ENCODE measurements around the gene ZMYM2.

Gene ZMYM2

DNA sequence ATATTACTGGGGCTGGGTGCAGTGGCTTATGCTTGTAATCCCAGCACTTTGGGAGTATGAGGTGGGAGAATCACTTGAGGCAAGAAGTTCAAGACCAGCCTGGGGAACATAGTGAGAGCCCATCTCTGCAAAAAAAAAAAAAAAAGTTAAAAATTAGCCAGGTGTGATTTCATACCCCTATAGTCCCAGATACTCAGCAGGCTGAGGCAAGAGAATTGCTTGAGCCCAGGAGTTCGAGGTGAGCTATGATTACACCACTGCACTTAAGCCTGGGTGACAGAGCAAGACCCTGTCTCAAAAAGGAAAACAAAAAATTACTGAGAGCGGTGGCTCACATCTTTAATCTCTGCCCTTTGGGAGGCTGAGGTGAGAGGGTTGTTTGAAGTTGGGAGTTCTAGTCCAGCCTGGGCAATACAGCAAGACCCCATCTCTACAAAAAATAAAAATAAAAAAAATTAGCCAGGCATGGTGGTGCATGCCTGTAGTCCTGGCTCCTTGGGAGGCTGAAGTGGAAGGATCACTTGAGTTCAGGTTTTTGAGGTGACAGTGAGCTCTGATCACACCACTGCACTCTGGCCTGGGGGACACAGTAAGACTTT lies 87.5 kb downstream of the ZMYM2 start:
- DNase-seq (ENCODE audit: low spot score) = no peak

DNA sequence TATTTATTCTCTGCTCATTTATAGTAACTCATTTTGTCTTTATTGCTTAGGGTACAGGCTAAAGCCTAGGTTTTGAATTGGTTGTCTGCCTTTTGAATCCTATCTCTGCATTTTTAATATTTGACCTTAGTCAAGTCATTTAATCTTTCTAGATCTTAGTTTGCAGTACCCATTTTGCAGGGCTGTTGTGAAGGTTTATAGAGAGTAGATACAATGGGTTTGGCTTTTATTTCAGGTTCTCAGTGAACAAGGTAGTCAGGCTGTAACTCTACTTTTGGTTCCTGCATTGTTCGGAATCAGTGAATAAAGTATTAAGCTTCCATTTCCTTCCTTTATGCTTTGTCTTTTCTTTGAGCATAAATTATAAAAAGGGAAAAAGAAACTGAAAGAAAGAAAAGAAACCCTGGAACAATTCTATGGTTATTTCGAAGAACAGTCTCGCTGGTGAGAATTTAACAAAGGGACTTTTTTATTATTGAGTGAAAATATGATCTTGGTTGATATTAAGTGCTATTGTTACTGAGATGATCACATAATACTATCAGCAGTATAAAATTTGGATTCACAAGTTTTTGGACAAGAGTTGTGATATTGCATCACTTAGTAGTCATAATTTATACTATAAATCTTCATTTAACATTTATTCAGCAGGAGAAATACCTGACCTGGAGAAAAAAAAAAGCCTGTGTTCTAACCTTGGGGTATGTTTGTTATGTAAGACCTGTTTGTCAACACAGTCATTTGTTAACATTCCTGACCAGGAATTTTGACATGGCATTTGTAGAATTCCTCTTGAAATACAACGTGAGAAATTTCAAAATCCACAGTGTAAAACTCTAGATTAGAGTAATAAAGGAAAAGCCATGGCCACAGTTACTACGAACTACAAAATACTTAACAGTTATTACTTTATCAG lies 91.3 kb downstream of the ZMYM2 start:
- no peak for DNase-seq (ENCODE audit: low spot score)

DNA sequence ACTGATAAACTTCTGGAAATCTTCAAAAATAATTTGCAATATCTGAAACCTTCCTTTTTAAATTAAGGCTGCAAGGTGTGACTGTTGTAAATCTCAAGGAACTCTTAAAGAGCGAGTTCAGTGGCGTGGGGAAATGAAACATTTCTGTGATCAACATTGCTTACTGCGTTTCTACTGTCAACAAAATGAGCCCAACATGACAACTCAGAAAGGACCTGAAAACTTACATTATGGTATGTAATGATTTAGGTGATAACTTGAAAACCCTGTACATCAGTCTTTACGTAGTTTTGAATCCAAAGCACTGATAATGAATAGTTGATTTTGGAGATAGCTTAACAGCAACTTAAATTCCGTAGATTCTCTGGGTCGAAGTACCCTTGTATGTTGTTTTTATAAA lies 92.8 kb downstream of the ZMYM2 start:
- no peak for DNase-seq (ENCODE audit: low spot score)

DNA sequence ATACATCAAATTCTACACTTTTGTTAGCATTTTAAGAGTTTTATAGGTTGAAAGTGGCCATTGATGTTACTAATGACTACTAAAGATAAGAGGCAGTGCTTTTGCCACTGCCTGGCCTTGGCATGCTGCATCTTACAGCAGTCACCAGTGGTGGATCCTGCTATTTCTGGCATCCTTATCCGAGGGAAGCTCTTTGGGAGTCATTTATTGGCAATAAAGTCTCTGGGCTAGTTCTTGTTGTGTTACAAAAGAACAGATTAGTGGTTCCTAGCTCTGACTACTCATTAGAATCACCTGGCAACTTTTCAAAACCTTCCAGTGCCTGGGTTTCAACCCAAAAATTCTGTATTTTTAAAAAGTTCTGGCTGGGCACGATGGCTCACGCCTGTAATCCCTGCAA lies 94.5 kb downstream of the ZMYM2 start:
- DNase-seq (ENCODE audit: low spot score) = no peak

DNA sequence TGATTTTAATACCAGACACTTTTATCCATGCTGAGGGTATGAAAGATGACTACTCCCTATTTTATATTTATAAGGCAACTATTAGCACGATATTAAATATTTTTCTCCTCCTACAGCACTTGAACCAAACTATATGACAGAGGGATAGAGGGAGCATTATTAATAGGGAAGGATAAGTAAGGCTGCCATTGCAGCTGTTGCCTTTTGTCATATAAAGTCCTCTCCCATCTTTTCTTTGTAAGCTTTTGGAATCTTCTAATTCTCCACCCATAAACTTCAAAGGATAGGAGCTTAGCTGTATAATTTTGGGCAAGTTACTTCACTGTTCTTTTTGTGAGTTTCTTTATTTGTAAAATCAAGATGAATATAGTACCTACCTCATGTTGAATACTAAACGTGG lies 95.4 kb downstream of the ZMYM2 start:
- no peak for DNase-seq (ENCODE audit: low spot score)

DNA sequence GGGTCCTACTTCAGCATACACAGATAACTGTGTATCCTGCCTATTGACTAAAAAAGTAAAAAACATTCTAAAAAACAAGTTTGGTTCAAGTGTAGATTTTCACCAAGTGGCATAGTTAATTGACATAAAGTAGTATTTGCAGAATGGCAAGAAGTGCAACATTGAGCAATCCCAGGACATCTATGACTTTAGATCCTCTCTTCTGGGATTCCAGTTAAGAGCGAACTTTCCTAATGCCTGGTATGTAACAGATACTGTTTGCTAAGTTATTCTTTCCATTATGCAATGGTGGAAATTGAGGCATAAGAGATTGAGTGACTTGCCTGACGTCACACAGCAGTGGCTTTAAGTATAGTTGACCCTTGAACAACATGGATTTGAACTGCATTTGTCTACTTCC lies 96.1 kb downstream of the ZMYM2 start:
- no peak for DNase-seq (ENCODE audit: low spot score)

DNA sequence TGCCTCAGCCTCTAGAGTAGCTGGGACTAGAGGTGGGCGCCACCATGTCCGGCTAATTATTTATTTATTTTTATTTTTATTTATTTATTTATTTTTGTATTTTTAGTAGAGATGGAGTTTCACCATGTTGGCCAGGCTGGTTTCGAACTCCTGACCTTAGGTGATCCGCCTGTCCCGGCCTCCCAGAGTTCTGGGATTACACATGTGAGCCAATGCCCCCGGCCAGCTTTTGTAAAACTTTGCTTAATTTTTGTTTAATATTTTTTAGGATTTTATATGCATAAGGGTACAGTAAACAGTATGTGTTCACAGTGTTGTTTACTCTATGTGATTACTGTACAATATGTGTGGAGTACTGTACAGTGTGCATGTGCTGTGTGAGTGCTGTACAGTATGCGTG lies 98.7 kb downstream of the ZMYM2 start:
- no peak for DNase-seq (ENCODE audit: low spot score)

DNA sequence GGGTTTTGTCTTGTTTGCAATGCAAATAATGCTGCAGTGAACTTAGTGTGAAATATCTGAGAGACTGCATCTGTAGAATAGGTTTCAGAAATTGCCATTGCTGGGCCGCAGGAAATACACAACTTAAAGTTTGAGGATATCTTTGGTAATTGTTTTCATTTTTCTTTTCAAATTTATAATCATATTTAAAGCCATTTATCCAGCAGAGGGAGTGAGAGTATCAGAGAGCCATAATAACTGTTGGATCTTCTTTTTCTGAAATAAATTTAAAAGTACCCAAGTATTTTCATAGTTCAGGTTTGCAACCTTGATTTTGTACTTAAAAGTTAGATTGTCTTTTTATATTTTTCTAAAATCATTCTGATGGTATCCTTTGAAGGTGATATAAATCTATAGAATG lies 99.4 kb downstream of the ZMYM2 start:
- no peak for DNase-seq (ENCODE audit: low spot score)

DNA sequence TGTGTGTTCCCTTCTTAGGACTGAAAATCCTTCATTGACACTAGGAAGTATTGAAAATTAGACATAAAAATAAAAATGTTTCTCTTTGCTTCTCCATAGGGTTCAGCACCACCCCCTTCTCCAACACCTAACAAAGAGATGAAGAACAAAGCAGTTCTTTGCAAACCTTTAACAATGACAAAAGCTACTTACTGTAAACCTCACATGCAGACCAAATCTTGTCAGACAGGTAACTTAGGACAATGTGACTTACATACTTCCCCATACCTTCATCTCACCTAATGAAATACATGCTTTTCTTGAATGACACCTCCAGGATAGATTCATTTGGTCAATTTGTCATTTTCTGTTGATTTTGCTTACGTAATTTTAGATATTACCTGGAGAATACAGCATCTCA lies 99.9 kb downstream of the ZMYM2 start:
- no peak for DNase-seq (ENCODE audit: low spot score)

DNA sequence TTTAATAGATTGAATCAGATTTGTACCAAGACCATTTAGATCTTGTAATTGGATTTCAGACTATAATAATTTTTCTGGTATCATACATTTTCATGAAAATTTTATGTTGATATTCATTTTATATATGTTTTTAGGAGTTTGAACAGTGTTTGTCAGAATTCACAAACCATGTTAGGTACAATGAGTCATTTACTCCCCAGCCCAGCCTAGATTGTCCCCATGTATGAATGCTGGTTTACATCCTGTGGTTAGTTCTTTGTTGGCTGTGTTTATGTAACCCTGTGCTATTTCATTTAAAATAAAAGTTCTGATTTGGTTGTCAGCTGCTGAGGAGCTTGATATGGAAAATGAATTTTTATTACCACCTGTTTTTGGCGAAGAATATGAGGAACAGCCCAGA lies 105.6 kb downstream of the ZMYM2 start:
- DNase-seq (ENCODE audit: low spot score) = no peak

DNA sequence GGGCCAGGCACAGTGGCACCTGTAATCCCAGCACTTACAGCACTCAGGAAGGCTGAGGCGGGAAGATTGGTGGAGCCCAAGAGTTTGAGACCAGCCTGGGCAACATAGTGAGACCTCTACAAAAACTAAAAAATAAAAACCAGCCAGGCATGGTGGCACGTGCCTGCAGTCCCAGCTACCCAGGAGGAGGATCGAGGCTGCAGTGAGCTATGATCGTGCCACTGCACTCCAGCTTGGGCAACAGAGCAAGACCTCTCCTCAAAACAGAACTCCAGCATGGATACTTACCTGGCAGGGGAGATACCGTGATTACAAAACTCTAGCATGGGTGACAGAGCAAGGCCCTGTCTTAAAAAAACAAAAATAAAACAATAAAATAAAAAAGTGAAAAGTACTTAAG lies 107.0 kb downstream of the ZMYM2 start:
- no peak for DNase-seq (ENCODE audit: low spot score)

DNA sequence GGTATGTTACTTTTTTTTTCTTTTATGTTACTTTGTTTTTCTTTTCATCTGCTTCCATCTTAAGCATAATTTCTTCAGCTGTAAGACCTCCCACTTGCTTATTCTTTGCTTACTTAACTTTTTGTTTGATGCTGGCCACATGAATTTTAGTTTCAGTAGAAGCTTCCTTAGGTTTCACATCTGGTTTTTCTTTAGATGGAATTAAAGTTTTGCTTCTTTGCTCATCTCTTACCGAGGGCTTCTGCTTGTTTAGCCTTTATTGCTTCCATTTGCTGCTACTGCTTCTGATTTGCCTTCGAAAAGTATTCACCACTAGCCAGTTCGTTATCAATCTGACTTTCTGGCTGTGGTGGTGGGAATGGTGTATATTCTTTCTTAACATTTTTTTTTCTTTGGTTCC lies 111.4 kb downstream of the ZMYM2 start:
- DNase-seq (ENCODE audit: low spot score) = no peak

DNA sequence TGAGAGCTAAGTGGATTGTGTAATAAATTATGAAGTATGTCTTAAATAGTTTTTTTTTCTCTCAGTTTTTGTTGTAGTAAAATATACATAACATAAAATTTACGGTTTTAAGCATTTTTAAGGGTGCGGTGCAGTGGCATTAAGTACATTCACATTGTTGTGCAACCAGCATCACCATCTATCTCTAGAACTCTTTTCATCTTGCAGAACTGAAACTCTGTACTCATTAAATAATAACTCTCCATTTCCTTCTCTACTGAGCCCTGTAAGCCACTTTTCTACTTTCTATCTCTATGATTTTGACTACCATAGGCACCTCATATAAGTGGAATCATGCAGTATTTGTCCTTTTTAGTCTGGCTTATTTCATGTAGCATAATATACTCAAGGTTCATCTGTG lies 115.2 kb downstream of the ZMYM2 start:
- DNase-seq (ENCODE audit: low spot score) = no peak

DNA sequence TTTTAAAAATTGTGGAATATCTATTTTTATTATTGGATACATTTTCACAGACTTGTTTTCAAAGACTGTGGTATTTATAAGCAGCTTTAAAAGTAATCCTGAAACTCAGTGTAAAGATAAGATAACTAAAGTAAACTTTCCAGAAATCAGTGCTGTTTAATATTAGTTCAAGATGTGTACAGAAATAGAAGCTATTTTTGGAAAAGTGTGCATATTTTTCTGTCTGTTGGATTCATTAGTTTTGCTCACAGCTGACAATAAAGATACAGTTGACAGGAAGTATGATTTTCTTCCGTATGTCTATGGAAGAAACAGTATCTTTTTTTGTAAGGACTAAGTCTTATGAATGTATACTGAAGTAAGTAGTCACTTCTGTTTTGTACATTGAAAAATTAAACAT lies 116.4 kb downstream of the ZMYM2 start:
- no peak for DNase-seq (ENCODE audit: low spot score)

DNA sequence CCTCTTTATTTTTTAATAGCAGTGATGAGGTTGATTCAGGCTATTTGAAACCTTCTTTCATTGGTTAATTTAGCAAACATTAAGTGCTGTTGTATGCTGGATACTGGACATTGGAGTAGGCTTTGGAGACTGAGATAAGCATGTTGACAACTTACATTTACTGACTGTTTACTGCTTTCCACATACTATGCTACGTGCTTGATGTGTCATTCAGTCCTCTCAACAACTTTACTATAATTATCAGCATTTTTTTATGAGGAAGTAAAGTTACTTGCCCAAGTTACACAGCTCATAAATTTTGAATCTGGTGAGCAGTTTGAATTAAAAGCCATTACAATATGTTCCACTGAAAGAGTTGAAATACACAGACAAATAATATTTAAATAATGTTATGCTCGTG lies 118.6 kb downstream of the ZMYM2 start:
- no peak for DNase-seq (ENCODE audit: low spot score)

DNA sequence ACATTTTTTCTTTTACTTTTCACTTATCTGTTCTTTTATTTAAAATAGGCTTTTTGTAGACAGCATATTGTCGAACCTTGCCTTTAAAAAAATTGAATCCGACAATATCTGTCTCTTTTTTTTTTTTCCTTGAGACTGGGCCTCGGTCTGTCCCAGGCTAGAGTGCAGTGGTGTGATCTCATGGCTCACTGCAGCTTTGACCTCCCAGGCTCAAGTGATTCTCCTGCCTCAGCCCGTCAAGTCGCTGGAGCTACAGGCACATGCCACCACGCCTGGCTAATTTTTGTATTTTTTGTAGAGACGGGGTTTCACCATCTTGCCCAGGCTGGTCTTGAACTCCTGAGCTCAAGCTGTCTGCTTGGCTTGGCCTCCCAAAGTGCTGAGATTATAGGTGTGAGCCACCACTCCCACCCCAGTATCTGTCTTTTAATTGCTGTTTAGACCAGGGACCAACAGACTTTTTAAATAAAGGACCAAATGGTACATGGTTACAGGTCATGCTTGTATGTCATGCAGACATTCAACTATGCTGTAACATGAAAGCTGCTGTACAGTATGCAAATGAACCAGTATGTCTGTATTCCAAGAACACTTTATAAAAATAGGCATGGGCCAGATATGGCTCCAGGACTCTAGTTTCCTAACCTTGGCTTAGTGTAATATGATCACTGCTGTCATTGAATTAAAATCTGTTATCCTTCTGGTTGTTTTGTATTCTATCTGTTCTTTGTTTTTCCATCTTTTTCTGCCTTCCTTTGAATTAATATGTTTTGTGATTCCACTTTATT lies 122.0 kb downstream of the ZMYM2 start:
- no peak for DNase-seq (ENCODE audit: low spot score)

DNA sequence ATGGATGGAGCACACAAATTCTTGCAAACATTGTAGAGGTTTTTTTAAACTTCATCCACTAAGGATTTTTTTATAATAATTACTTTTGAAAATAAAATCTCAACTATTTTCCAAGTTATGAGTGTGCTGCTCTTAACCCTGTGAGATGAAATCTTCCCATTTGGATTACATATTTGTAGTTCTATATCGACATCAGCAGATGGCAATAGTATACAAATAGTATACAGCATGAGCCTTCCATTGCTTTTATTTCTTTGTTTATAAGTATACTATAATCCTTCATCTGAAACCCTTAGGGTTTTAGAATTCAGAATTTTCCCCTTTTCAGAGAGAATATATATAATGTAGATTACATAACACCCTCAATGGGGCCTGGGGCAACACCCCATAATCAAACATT lies 131.8 kb downstream of the ZMYM2 start:
- no peak for DNase-seq (ENCODE audit: low spot score)

DNA sequence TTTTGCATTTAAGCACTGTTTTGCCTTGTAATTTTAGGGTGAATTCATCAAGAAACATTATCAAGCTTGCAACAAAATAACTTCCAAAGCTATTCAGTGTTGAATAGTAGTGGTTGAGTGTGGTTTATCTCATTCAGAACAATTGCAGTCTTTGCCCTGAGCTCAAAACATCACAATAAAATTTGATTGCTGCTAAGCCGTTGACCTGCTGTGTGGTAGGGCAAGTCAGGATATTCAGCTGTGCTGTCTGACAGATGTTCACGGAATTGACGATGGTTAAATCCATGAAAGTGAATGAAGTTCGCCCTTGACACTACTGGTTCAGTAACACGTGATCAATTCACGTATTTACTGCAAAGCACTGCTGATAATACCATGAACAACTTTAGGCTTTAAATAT lies 135.4 kb downstream of the ZMYM2 start:
- DNase-seq (ENCODE audit: low spot score) = no peak

DNA sequence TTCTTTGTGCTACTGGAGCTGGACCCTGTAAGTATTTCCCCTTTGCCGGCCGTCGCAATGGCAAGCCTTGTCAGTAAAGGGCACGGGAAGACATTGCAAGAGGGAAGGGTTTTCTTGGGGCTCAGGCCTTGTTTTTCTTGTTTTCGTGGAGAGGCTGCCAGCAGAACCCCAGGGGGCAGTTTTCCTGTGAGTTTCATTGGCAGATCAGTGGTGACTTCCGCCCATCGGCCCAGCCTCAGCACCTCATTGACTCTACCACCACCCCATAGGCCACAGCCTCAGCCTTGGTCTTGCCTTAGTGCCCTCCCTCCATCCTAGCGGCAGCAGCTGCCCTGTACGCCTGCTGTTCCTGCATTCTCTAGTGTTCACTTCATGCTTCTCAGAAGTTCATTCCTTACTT lies 140.8 kb downstream of the ZMYM2 start:
- DNase-seq (ENCODE audit: low spot score) = no peak

DNA sequence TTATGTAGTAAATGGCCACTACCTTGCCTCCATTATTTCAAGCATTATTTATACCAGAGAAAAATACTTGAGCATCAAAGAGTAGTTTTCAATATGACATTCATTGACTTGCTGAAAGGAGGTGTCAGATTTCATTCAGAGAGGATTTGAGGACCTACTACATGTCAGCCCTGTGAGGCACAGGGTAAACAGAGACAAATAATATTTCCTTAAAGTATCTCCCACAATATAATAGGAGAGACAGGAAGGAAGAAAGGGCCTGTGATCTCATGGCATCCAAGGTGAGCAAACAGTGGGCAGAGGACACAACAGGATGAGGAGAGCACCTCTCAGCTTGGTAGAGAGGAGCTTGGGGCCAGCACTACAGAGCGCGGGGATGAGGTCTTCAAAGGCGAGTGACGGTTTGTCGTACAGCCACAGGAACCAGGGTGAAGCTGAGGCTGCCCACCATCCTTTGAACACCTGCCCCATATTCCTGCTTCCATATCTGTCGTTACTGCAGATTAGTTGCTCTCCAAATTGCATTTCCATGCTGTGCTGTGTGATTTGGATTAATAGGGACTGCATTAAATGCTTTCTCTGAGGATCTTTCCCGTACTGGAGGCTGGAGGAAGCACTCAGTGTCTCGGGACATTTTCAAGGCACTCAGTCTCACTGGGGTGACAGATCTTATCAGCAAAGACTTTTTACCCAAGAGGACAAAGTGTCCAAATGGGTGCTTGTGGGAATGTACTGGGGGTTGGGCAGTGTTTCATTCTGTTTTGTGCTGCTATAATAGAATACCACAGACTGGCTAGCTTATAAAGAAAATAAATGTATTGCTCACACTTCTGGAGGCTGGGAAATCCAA lies 143.2 kb downstream of the ZMYM2 start:
- DNase-seq (ENCODE audit: low spot score) = no peak

DNA sequence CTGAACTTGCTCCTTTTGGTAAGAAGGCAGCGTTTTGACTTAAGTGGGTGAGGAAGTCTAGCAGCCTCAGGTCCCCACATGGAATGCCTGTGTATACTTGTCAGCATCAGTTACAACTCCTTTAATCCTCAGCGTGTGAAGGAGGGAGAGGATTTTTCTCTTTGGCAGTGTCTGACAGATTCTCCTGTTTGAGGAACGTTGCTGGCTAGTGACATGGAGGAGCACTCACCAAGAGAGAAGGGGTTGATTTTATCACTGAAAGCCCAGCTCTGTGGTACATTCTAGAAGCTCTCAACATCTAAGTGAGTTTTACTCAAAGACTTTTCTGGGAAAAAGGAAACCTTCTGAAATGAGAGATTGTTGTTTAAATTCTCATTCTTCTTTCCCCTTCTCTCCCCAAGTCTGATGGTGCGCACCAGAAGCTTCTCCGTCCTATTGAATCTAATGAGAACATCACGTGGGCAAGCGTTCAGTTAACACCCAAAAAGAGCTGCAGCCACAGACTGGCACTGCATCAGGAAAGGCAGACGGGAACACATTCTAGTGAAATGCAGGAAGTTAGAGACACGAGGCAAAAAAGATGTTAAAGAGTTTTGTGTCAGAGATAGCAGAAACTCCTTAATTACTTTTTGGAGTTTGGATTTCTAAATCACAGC lies 144.1 kb downstream of the ZMYM2 start:
- DNase-seq (ENCODE audit: low spot score) = no peak

All from germinal center (tissue), 1 donor.